ENCODE results near the gene NRL.

GRCh38 chr14:24151404-24152080 is 36.8 kb upstream of the NRL start:
- TF ChIP-seq CTCF (IDR thresholded peaks at IDR 0.05) (no peak), POLR2A (IDR thresholded peaks at IDR 0.05) (no peak), EP300 (IDR thresholded peaks at IDR 0.05) (no peak), POLR2AphosphoS5 (IDR thresholded peaks at IDR 0.05) (no peak)
